KMS-11 (cell line): ENCODE measurements around the gene NDUFB2.
"Not testable (repeated sequence)": the region's sequence is repeated elsewhere in the genome, so short reads cannot be mapped to it uniquely, and the experiment has no call there.

Experiments
- H2AFZ ChIP-seq: fragments of 200-600 bp; sonication (generic); 2 replicates; pipeline ENCODE4 v1.6.1; 2016; ENCODE audit warnings: antibody characterized with exemption, mixed run types, low read depth
- H3K27ac ChIP-seq: fragments of 200-600 bp; sonication (generic); 2 replicates; pipeline ENCODE4 v1.6.1; 2016; ENCODE audit warnings: mild to moderate bottlenecking, mixed run types
- H3K27me3 ChIP-seq: fragments of 200-600 bp; sonication (generic); 2 replicates; pipeline ENCODE4 v1.6.1; 2017; ENCODE audit warnings: mild to moderate bottlenecking, low read depth, mixed run types, moderate library complexity; ENCODE audit not compliant: insufficient read depth
- H3K36me3 ChIP-seq: fragments of 200-600 bp; sonication (generic); 2 replicates; pipeline ENCODE4 v1.6.1; 2017; ENCODE audit warnings: mild to moderate bottlenecking, mixed run types; ENCODE audit not compliant: insufficient read depth
- H3K4me1 ChIP-seq: fragments of 200-600 bp; sonication (generic); 2 replicates; pipeline ENCODE4 v1.6.1; 2016; ENCODE audit warnings: mild to moderate bottlenecking, low read depth, mixed run types; ENCODE audit not compliant: poor library complexity, severe bottlenecking
- H3K4me2 ChIP-seq: fragments of 200-600 bp; sonication (generic); 2 replicates; pipeline ENCODE4 v1.7.0; 2016; ENCODE audit warnings: mild to moderate bottlenecking, mixed run types
- H3K4me3 ChIP-seq: fragments of 200-600 bp; sonication (generic); IDR thresholded peaks from 2 replicates; pipeline ENCODE4 v1.6.1; 2017; ENCODE audit warnings: low read depth, low read length, mixed read lengths; ENCODE audit not compliant: insufficient read depth
- H3K79me2 ChIP-seq: fragments of 200-600 bp; sonication (generic); 2 replicates; pipeline ENCODE4 v1.6.1; 2016; ENCODE audit warnings: low read depth, mixed run types; ENCODE audit not compliant: insufficient read depth
- H3K9ac ChIP-seq: fragments of 200-600 bp; sonication (generic); 2 replicates; pipeline ENCODE4 v1.6.1; 2016; ENCODE audit warnings: mild to moderate bottlenecking, mixed run types
- H4K20me1 ChIP-seq: fragments of 200-600 bp; sonication (generic); 2 replicates; pipeline ENCODE4 v1.6.1; 2016; ENCODE audit warnings: mild to moderate bottlenecking, mixed run types; ENCODE audit not compliant: insufficient read depth
- CTCF ChIP-seq: fragments of 200-600 bp; sonication (generic); conservative IDR thresholded peaks from 2 replicates; pipeline ENCODE4 v1.6.1; 2017; ENCODE audit warnings: low read depth, mild to moderate bottlenecking, antibody characterized with exemption, low read length, moderate library complexity, mixed read lengths

NDUFB2 gene

GRCh38 chr7:140674356-140674800, 22.1 kb upstream of the NDUFB2 start:
- no peak for TF ChIP-seq CTCF
- Histone ChIP-seq H4K20me1 (no peaks in the 10 kb centered on the region), H3K27ac (no peak overlapping the region), H3K9ac (no peak overlapping the region), H3K4me3 (no peak overlapping the region), H3K36me3 (no peaks in the 10 kb centered on the region), H3K4me1 (peaks cover 28% of the 10 kb centered on the region), H2AFZ (no peak overlapping the region), H3K4me2 (no peak overlapping the region; the same call in 1 of the 2 replicates), H3K79me2 (no peaks in the 10 kb centered on the region), H3K27me3 (no peaks in the 10 kb centered on the region)

- Histone ChIP-seq H3K27me3 (no peaks in the 10 kb centered on the region), H2AFZ (no peak overlapping the region), H4K20me1 (no peaks in the 10 kb centered on the region), H3K27ac (no peak overlapping the region), H3K4me1 (peaks cover 28% of the 10 kb centered on the region), H3K4me2 (peak overlapping the region; percentile 10; the same call in 1 of the 2 replicates), H3K9ac (no peak overlapping the region), H3K79me2 (no peaks in the 10 kb centered on the region), H3K4me3 (no peak overlapping the region), H3K36me3 (no peaks in the 10 kb centered on the region)
- TF ChIP-seq CTCF = no peak
Measured at GRCh38 chr7:140674899-140675701, 21.4 kb upstream of the NDUFB2 start.

- no peaks in the 10 kb centered on the region for H3K27me3 ChIP-seq
- no peaks in the 10 kb centered on the region for H3K36me3 ChIP-seq
- H3K9ac ChIP-seq = no peak overlapping the region
- H3K4me2 ChIP-seq = no peak overlapping the region
- H3K79me2 ChIP-seq = no peaks in the 10 kb centered on the region
- H3K4me3 ChIP-seq = no peak overlapping the region
- peaks cover 28% of the 10 kb centered on the region for H3K4me1 ChIP-seq
- TF ChIP-seq CTCF = no peak
- no peaks in the 10 kb centered on the region for H4K20me1 ChIP-seq
- H2AFZ ChIP-seq = no peak overlapping the region
- H3K27ac ChIP-seq = no peak overlapping the region
Measured at GRCh38 chr7:140675726-140676125, 20.8 kb upstream of the NDUFB2 start.

GRCh38 chr7:140676306-140676705, 20.2 kb upstream of the NDUFB2 start:
- no peak for TF ChIP-seq CTCF
- no peak overlapping the region for H3K27ac ChIP-seq
- no peaks in the 10 kb centered on the region for H4K20me1 ChIP-seq
- no peak overlapping the region for H2AFZ ChIP-seq
- H3K9ac ChIP-seq = no peak overlapping the region
- no peak overlapping the region for H3K4me2 ChIP-seq
- H3K36me3 ChIP-seq = no peaks in the 10 kb centered on the region
- H3K4me1 ChIP-seq = peaks cover 28% of the 10 kb centered on the region
- H3K79me2 ChIP-seq = no peaks in the 10 kb centered on the region
- no peaks in the 10 kb centered on the region for H3K27me3 ChIP-seq
- no peak overlapping the region for H3K4me3 ChIP-seq

GRCh38 chr7:140676956-140677355, 19.6 kb upstream of the NDUFB2 start:
- H2AFZ ChIP-seq, H3K27me3 ChIP-seq, H3K79me2 ChIP-seq, H4K20me1 ChIP-seq, H3K4me3 ChIP-seq, H3K9ac ChIP-seq, H3K4me2 ChIP-seq, H3K27ac ChIP-seq, H3K36me3 ChIP-seq: not testable (repeated sequence)
- peaks cover 28% of the 10 kb centered on the region for H3K4me1 ChIP-seq
